H1 (cell line): ENCODE results near the gene MARCHF3. TPM values are rescaled to one million over a fixed set of nuclear protein-coding genes. Genes with fewer than 3 reads are reported as not detected.

ENCODE experiments used
- CTCF ChIA-PET: fragments of 300-600 bp; sonication (Branson Sonifier 250); formaldehyde crosslinking; loops from one replicate; lab custom pipeline; 2021; ENCODE audit not compliant: partially characterized antibody; lab: Charles Lee
- POLR2A ChIA-PET: fragments of 300-600 bp; sonication (Branson Sonifier 250); formaldehyde crosslinking; loops from one replicate; lab custom pipeline; 2021; ENCODE audit warnings: inconsistent platforms; ENCODE audit not compliant: partially characterized antibody; lab: Charles Lee
- DNase-seq, 2 experiments: peaks; one replicate each; pipeline versions ENCODE4 v3.0.0 to v3.0.0-alpha.2; 2010 to 2022; ENCODE audit warnings: low spot score in 2 of 2, low read depth in 1 of 2, mixed read lengths in 1 of 2
- FAIRE-seq: peaks from 2 replicates; lab custom pipeline; 2011; peaks lifted over from hg19 to GRCh38; lab: Jason Lieb, UNC
- H2AFZ ChIP-seq: 2 replicates; pipeline ENCODE4 v1.8.1; 2012; ENCODE audit warnings: low read length, inconsistent platforms
- H2AK5ac ChIP-seq: 2 replicates; pipeline ENCODE4 v1.6.1; 2013; ENCODE audit warnings: low read depth, low read length
- H2BK120ac ChIP-seq: replicated peaks from 2 replicates; pipeline ENCODE3; 2013; ENCODE audit warnings: low read depth, low read length, inconsistent platforms
- H2BK12ac ChIP-seq: 2 replicates; pipeline ENCODE4 v1.6.1; 2013; ENCODE audit warnings: low read depth, low read length
- H2BK15ac ChIP-seq: 2 replicates; pipeline ENCODE4 v1.6.1; 2013; ENCODE audit warnings: low read length
- H2BK20ac ChIP-seq: 2 replicates; pipeline ENCODE4 v1.6.1; 2013; ENCODE audit warnings: low read length
- H2BK5ac ChIP-seq: 2 replicates; pipeline ENCODE4 v1.6.1; 2013; ENCODE audit warnings: low read depth, low read length
- H3K14ac ChIP-seq: 2 replicates; pipeline ENCODE4 v1.6.1; 2013; ENCODE audit warnings: inconsistent platforms; ENCODE audit not compliant: insufficient read length
- H3K18ac ChIP-seq: 2 replicates; pipeline ENCODE4 v1.6.1; 2013; ENCODE audit warnings: low read length; ENCODE audit errors: extremely low read depth
- H3K23ac ChIP-seq: 2 replicates; pipeline ENCODE4 v1.6.1; 2013; ENCODE audit warnings: inconsistent platforms; ENCODE audit not compliant: insufficient read length
- H3K23me2 ChIP-seq: 2 replicates; pipeline ENCODE4 v1.6.1; 2013; ENCODE audit warnings: low read depth, low read length
- H3K27ac ChIP-seq: 2 replicates; pipeline ENCODE4 v1.6.1; 2011; ENCODE audit warnings: low read depth, low read length, inconsistent platforms
- H3K27me3 ChIP-seq, 4 experiments: replicated peaks in 1 of 4; 1 replicate in 1 of 4; 2 replicates in 3 of 4; pipeline versions ENCODE4 v1.6.1 to v1.8.1; 2011 to 2013; ENCODE audit warnings: low read length in 3 of 4, mild to moderate bottlenecking in 3 of 4, inconsistent platforms in 2 of 4, mixed read lengths in 2 of 4, moderate library complexity in 1 of 4; ENCODE audit not compliant: control insufficient read depth in 3 of 4, insufficient read depth in 3 of 4; ENCODE audit errors: extremely low read depth in 1 of 4
- H3K36me3 ChIP-seq, 4 experiments: 2 replicates each; pipeline versions ENCODE4 v1.6.1 to v1.8.1; 2011 to 2013; ENCODE audit warnings: mild to moderate bottlenecking in 4 of 4, low read length in 3 of 4, moderate library complexity in 2 of 4, control low read depth in 1 of 4, inconsistent platforms in 1 of 4; ENCODE audit not compliant: insufficient read depth in 4 of 4, control insufficient read depth in 2 of 4
- H3K4ac ChIP-seq: replicated peaks from 2 replicates; pipeline ENCODE3; 2013; ENCODE audit warnings: low read length, low read depth, mixed read lengths, inconsistent platforms; ENCODE audit not compliant: insufficient read length
- H3K4me1 ChIP-seq, 4 experiments: replicated peaks in 1 of 4; 1 replicate in 1 of 4; 2 replicates in 3 of 4; pipeline versions ENCODE4 v1.6.1 to v1.8.1; 2011 to 2013; ENCODE audit warnings: low read length in 3 of 4, inconsistent platforms in 2 of 4, mixed read lengths in 1 of 4; ENCODE audit not compliant: insufficient read depth in 4 of 4, control insufficient read depth in 3 of 4
- H3K4me2 ChIP-seq, 2 experiments: 2 replicates each; pipeline versions ENCODE4 v1.6.1 to v1.8.1; 2011 to 2013; ENCODE audit warnings: low read depth in 2 of 2, low read length in 2 of 2, control low read depth in 1 of 2, inconsistent platforms in 1 of 2, mild to moderate bottlenecking in 1 of 2; ENCODE audit not compliant: insufficient read depth in 1 of 2
- H3K4me3 ChIP-seq, 4 experiments: fragments of 200-600, 300-600 bp in 1 of 4; sonication (generic), shearing (Covaris generic), sonication (Bioruptor Twin) in 1 of 4; 2 replicates each; pipeline versions ENCODE4 v1.5.1 to v1.8.1; 2011 to 2016; ENCODE audit warnings: low read length in 4 of 4, low read depth in 3 of 4, control low read depth in 2 of 4, inconsistent platforms in 2 of 4, mild to moderate bottlenecking in 2 of 4, mixed read lengths in 1 of 4, moderate library complexity in 1 of 4; ENCODE audit not compliant: insufficient read depth in 2 of 4; ENCODE audit errors: extremely low read depth in 1 of 4
- H3K56ac ChIP-seq: replicated peaks from 2 replicates; pipeline ENCODE3; 2013; ENCODE audit warnings: low read depth, mild to moderate bottlenecking, mixed read lengths, low read length, inconsistent platforms; ENCODE audit not compliant: insufficient read length
- H3K79me1 ChIP-seq: 2 replicates; pipeline ENCODE4 v1.6.1; 2013; ENCODE audit warnings: low read depth, low read length, control low read depth
- H3K79me2 ChIP-seq, 2 experiments: 2 replicates each; pipeline versions ENCODE4 v1.6.1 to v1.8.1; 2012 to 2013; ENCODE audit warnings: low read length in 2 of 2, mild to moderate bottlenecking in 2 of 2, inconsistent platforms in 1 of 2; ENCODE audit not compliant: insufficient read depth in 2 of 2, control insufficient read depth in 1 of 2
- H3K9ac ChIP-seq, 4 experiments: replicated peaks in 1 of 4; 1 replicate in 1 of 4; 2 replicates in 3 of 4; pipeline versions ENCODE4 v1.6.1 to v1.8.1; 2011 to 2013; ENCODE audit warnings: low read depth in 3 of 4, low read length in 3 of 4, control low read depth in 2 of 4, mild to moderate bottlenecking in 2 of 4, moderate library complexity in 2 of 4, inconsistent platforms in 1 of 4; ENCODE audit errors: extremely low read depth in 1 of 4
- H3K9me3 ChIP-seq, 2 experiments: 2 replicates each; pipeline versions ENCODE4 v1.6.1 to v1.8.1; 2012 to 2013; ENCODE audit warnings: mild to moderate bottlenecking in 2 of 2, moderate library complexity in 2 of 2, control low read depth in 1 of 2, inconsistent platforms in 1 of 2, low read depth in 1 of 2, low read length in 1 of 2, mixed read lengths in 1 of 2; ENCODE audit not compliant: insufficient read depth in 2 of 2
- H4K20me1 ChIP-seq, 2 experiments: replicated peaks in 1 of 2; 2 replicates each; pipeline versions ENCODE3 to v1.8.1; 2011 to 2013; ENCODE audit warnings: inconsistent platforms in 2 of 2, low read length in 2 of 2, mild to moderate bottlenecking in 1 of 2; ENCODE audit not compliant: insufficient read depth in 2 of 2, control insufficient read depth in 1 of 2
- H4K5ac ChIP-seq: 2 replicates; pipeline ENCODE4 v1.6.1; 2013; ENCODE audit warnings: low read length, low read depth, mixed read lengths, inconsistent platforms; ENCODE audit not compliant: insufficient read length
- H4K8ac ChIP-seq: 2 replicates; pipeline ENCODE4 v1.8.0; 2013; ENCODE audit warnings: mild to moderate bottlenecking, moderate library complexity, low read length, inconsistent platforms; ENCODE audit not compliant: insufficient read depth; ENCODE audit errors: extremely low read depth
- H4K91ac ChIP-seq: replicated peaks from 2 replicates; pipeline ENCODE3; 2013; ENCODE audit warnings: low read length, mixed read lengths, inconsistent platforms; ENCODE audit not compliant: insufficient read length
- BRCA1 ChIP-seq: IDR thresholded peaks from 2 replicates; pipeline ENCODE4 v1.6.1; 2012; ENCODE audit warnings: low read depth, low read length, improper control_type of control experiment
- CTBP2 ChIP-seq: IDR thresholded peaks from 2 replicates; pipeline ENCODE4 v1.7.0; 2011; ENCODE audit warnings: borderline replicate concordance, mild to moderate bottlenecking, moderate library complexity, mixed read lengths, low read length; ENCODE audit not compliant: insufficient read depth, insufficient read length
- SRF ChIP-seq: IDR thresholded peaks from 2 replicates; pipeline ENCODE4 v1.6.1; 2011; ENCODE audit warnings: mild to moderate bottlenecking, low read depth, low read length, moderate library complexity
- WGBS, 2 experiments: shearing (Covaris generic) in 1 of 2; methylation state at CpG; one replicate each; pipeline versions ENCODE4 v1.1.6 to v1.1.7; 2013 to 2015; ENCODE audit warnings: low lambda C conversion rate in 2 of 2, mixed read lengths in 2 of 2, inconsistent platforms in 1 of 2, low coverage in 1 of 2, missing lambda C conversion rate in 1 of 2; ENCODE audit not compliant: insufficient replicate concordance in 2 of 2, insufficient coverage in 1 of 2, insufficient read length in 1 of 2; ENCODE audit errors: extremely low coverage in 1 of 2, missing lambda C conversion rate in 1 of 2; 5-methylcytosine and 5-hydroxymethylcytosine counted together
- polyA plus RNA-seq, 7 experiments: library from polyadenylated mRNA; depleted of rRNA in 3 of 7; stranded (reverse) in 5 of 7; unstranded in 2 of 7; fragments of >200 nt in 5 of 7; fragments of 200-250 nt in 2 of 7; gene quantifications; 1 replicate in 5 of 7; 2 replicates in 1 of 7; 4 replicates in 1 of 7; pipeline versions ENCODE4 v1.2.1 to v1.2.3, GENCODE V29; 2011 to 2013; ENCODE audit warnings: missing spikeins in 2 of 7, mixed read lengths in 2 of 7
- total RNA-seq: library from RNA; stranded (reverse); fragmentation: NEBNext Ultra II Directional; extraction: Animal tissue kit (Norgen Biotek cat#: 25700); gene quantifications from 2 replicates; pipeline ENCODE4 v1.2.1, GENCODE V29; 2021

The MARCHF3 gene
- total and polyA plus RNA-seq, 2 of the 8 experiments (the other 6 are each of a cell fraction or from before 2014, with no cell fraction given), result 12.0 to 16.9 TPM

GRCh38 chr5:126965061-126965475 is 65.3 kb downstream of the MARCHF3 start:
- no peaks in the 10 kb centered on the region for H3K9me3 ChIP-seq
- H2BK5ac ChIP-seq, result no peak overlapping the region
- no peaks in the 10 kb centered on the region for H4K20me1 ChIP-seq
- H3K4ac ChIP-seq, result no peak overlapping the region
- no peak overlapping the region for H3K27ac ChIP-seq
- DNase-seq (no peak), FAIRE-seq (no peak)
- no peak overlapping the region for H4K5ac ChIP-seq
- no peak overlapping the region for H3K4me2 ChIP-seq
- no peaks in the 10 kb centered on the region for H3K79me1 ChIP-seq
- no peak overlapping the region for H2AK5ac ChIP-seq
- H3K4me1 ChIP-seq, result peaks cover 0 to 4% (median 2%) of the 10 kb centered on the region in 4 experiments; a peak in 2 of 7 replicates
- ChIA-PET POLR2A (no interaction called here), CTCF (interaction anchor here (0.6 to 0.7 kb wide), 2 partner anchors 15 to 28 kb away, joined by 3 read pairs; no protein-coding TSS in a partner anchor)
- H3K36me3 ChIP-seq, result no peaks in the 10 kb centered on the region
- H2BK120ac ChIP-seq, result no peak overlapping the region
- no peak overlapping the region for H3K4me3 ChIP-seq
- H3K23me2 ChIP-seq, result no peaks in the 10 kb centered on the region
- no peak overlapping the region for H3K18ac ChIP-seq
- no peak overlapping the region for H4K8ac ChIP-seq
- WGBS, 2 experiments, result 94% methylated on average over 2 of the region's 2 CpGs; no CpG with 5 or more reads in 1 of the 2 experiments
- no peak overlapping the region for H2BK12ac ChIP-seq
- H3K27me3 ChIP-seq, result no peaks in the 10 kb centered on the region
- TF ChIP-seq SRF, result no peak
- no peak for TF ChIP-seq CTBP2
- no peak for TF ChIP-seq BRCA1
- H3K23ac ChIP-seq, result no peak overlapping the region
- no peaks in the 10 kb centered on the region for H3K79me2 ChIP-seq
- H2BK15ac ChIP-seq, result no peak overlapping the region
- no peak overlapping the region for H3K14ac ChIP-seq
- no peak overlapping the region for H3K56ac ChIP-seq
- no peak overlapping the region for H4K91ac ChIP-seq
- H2BK20ac ChIP-seq, result no peak overlapping the region
- H3K9ac ChIP-seq, result no peak overlapping the region
- no peak overlapping the region for H2AFZ ChIP-seq
